SK-N-SH (cell line): ENCODE data around the gene HS3ST4. TPM values are rescaled to one million over a fixed set of nuclear protein-coding genes. Genes with fewer than 3 reads are reported as not detected.
"Not testable (repeated sequence)": the region's sequence is repeated elsewhere in the genome, so short reads cannot be mapped to it uniquely, and the experiment has no call there.

Experiments used
- CTCF ChIA-PET: fragments of 300-600, 350-600 bp; formaldehyde crosslinking; extraction: SDS; loops from one replicate; lab custom pipeline; 2021; lab: Yijun Ruan, JAX
- POLR2A ChIA-PET: fragments of 350-600 bp; sonication (Branson Sonifier 250); formaldehyde crosslinking; extraction: SDS; loops from one replicate; lab custom pipeline; 2020; ENCODE audit warnings: antibody characterized with exemption, inconsistent platforms; lab: Yijun Ruan, JAX
- DNase-seq: peaks from one replicate; pipeline ENCODE4 v3.0.0; 2012
- H2AFZ ChIP-seq: fragments of 200-600 bp; sonication (generic); 2 replicates; pipeline ENCODE4 v1.8.1; 2016; ENCODE audit warnings: antibody characterized with exemption, mild to moderate bottlenecking, low read depth
- H3F3A ChIP-seq: fragments of 200-600 bp; sonication (generic); replicated peaks from 2 replicates; pipeline ENCODE3; 2016; ENCODE audit warnings: antibody characterized with exemption, mild to moderate bottlenecking; ENCODE audit not compliant: insufficient read depth
- H3K27ac ChIP-seq, 2 experiments: fragments of 200-500 bp in 1 of 2; fragments of 200-600 bp in 1 of 2; sonication (Bioruptor generic) in 1 of 2; sonication (generic), shearing (Covaris generic) in 1 of 2; 2 replicates each; pipeline versions ENCODE4 v1.5.1 to v1.6.1; 2014 to 2016; ENCODE audit warnings: low read depth in 2 of 2, inconsistent platforms in 1 of 2, low read length in 1 of 2, mild to moderate bottlenecking in 1 of 2, mixed read lengths in 1 of 2
- H3K27me3 ChIP-seq: fragments of 200-600 bp; sonication (generic), shearing (Covaris generic); 2 replicates; pipeline ENCODE4 v1.6.1; 2016; ENCODE audit warnings: mixed run types; ENCODE audit not compliant: insufficient read depth
- H3K36me3 ChIP-seq, 2 experiments: fragments of 200-500 bp in 1 of 2; fragments of 200-600 bp in 1 of 2; sonication (Bioruptor generic) in 1 of 2; sonication (generic) in 1 of 2; replicated peaks in 1 of 2; 2 replicates each; pipeline versions ENCODE3 to v1.5.1; 2014 to 2016; ENCODE audit warnings: low read length in 1 of 2, mild to moderate bottlenecking in 1 of 2; ENCODE audit not compliant: insufficient read depth in 2 of 2, control insufficient read depth in 1 of 2
- H3K4me1 ChIP-seq, 2 experiments: fragments of 200-500 bp in 1 of 2; fragments of 200-600 bp in 1 of 2; sonication (Bioruptor generic) in 1 of 2; sonication (generic), shearing (Covaris generic) in 1 of 2; 2 replicates each; pipeline versions ENCODE4 v1.5.1 to v1.6.1; 2014 to 2016; ENCODE audit warnings: low read depth in 1 of 2, low read length in 1 of 2, mixed run types in 1 of 2; ENCODE audit not compliant: insufficient read depth in 2 of 2, control insufficient read depth in 1 of 2
- H3K4me2 ChIP-seq: fragments of 200-600 bp; sonication (generic), shearing (Covaris generic); 2 replicates; pipeline ENCODE4 v1.6.1; 2017; ENCODE audit warnings: mixed run types
- H3K4me3 ChIP-seq, 2 experiments: fragments of 200-500 bp in 1 of 2; fragments of 200-600 bp in 1 of 2; sonication (Bioruptor generic) in 1 of 2; sonication (generic), shearing (Covaris generic) in 1 of 2; 2 replicates each; pipeline versions ENCODE4 v1.5.1 to v1.8.1; 2014 to 2016; ENCODE audit warnings: low read depth in 2 of 2, inconsistent platforms in 1 of 2, low read length in 1 of 2, mild to moderate bottlenecking in 1 of 2, mixed read lengths in 1 of 2, moderate library complexity in 1 of 2
- H3K79me2 ChIP-seq: fragments of 200-600 bp; sonication (generic); 2 replicates; pipeline ENCODE4 v1.8.1; 2017; ENCODE audit warnings: mild to moderate bottlenecking; ENCODE audit not compliant: insufficient read depth
- H3K9ac ChIP-seq: fragments of 200-600 bp; sonication (generic); 2 replicates; pipeline ENCODE4 v1.6.1; 2017; ENCODE audit warnings: mixed run types
- H3K9me2 ChIP-seq: fragments of 200-600 bp; sonication (generic); 2 replicates; pipeline ENCODE4 v1.6.1; 2017; ENCODE audit warnings: mixed run types
- H3K9me3 ChIP-seq: fragments of 200-600 bp; sonication (generic); 2 replicates; pipeline ENCODE4 v1.6.1; 2017; ENCODE audit warnings: mixed run types, mild to moderate bottlenecking, moderate library complexity
- H4K20me1 ChIP-seq: fragments of 200-600 bp; sonication (generic); 2 replicates; pipeline ENCODE4 v1.6.1; 2017; ENCODE audit warnings: mild to moderate bottlenecking, mixed run types; ENCODE audit not compliant: insufficient read depth
- CHD2 ChIP-seq: fragments of 150-350 bp; IDR thresholded peaks from 2 replicates; pipeline ENCODE4 v1.6.1; 2018; ENCODE audit warnings: low read length; ENCODE audit not compliant: partially characterized antibody
- CTCF ChIP-seq: fragments of 200-600 bp; sonication (generic); IDR thresholded peaks from 2 replicates; pipeline ENCODE4 v1.6.1; 2017; ENCODE audit warnings: antibody characterized with exemption, mild to moderate bottlenecking, moderate library complexity
- TCF12 ChIP-seq: IDR thresholded peaks from 2 replicates; pipeline ENCODE4 v1.4.0; 2012
- TEAD4 ChIP-seq: IDR thresholded peaks from 2 replicates; pipeline ENCODE4 v1.4.0; 2012; ENCODE audit warnings: mild to moderate bottlenecking, borderline replicate concordance; ENCODE audit not compliant: insufficient read depth
- USF1 ChIP-seq: IDR thresholded peaks from 2 replicates; pipeline ENCODE4 v1.4.0; 2012; ENCODE audit warnings: low read depth, borderline replicate concordance
- WGBS: methylation state at CpG from one replicate; pipeline ENCODE4 v1.1.6; 2017; ENCODE audit warnings: low lambda C conversion rate; 5-methylcytosine and 5-hydroxymethylcytosine counted together
- polyA plus RNA-seq, 3 experiments: library from polyadenylated mRNA; depleted of rRNA; stranded (reverse); fragments of >200 nt; gene quantifications; 2 replicates each; pipeline ENCODE4 v1.2.3, GENCODE V29; 2012
- TF ChIP-seq, protein P1 (sequence below): IDR thresholded peaks from 2 replicates; pipeline ENCODE4 v1.4.0; 2012; ENCODE audit warnings: low read depth
- TF ChIP-seq, protein P2 (sequence below): IDR thresholded peaks from 2 replicates; pipeline ENCODE4 v1.4.0; 2012; ENCODE audit warnings: low read depth, borderline replicate concordance

Gene HS3ST4
- polyA plus RNA-seq, 1 of the 3 experiments (the other 2 are of a cell fraction), result not detected

GRCh38 chr16:25771812-25772568 is 80.2 kb downstream of the HS3ST4 start:
- Histone ChIP-seq H3K9me3 (no peaks in the 10 kb centered on the region), H3K9me2 (no peaks in the 10 kb centered on the region), H3K4me3 (no peak overlapping the region), H3K36me3 (no peaks in the 10 kb centered on the region), H3K4me1 (no peaks in the 10 kb centered on the region), H2AFZ (no peak overlapping the region), H3F3A (no peaks in the 10 kb centered on the region), H3K4me2 (no peak overlapping the region), H3K79me2 (no peaks in the 10 kb centered on the region), H3K27ac (no peak overlapping the region), H4K20me1 (no peaks in the 10 kb centered on the region), H3K9ac (no peak overlapping the region), H3K27me3 (no peaks in the 10 kb centered on the region)
- POLR2A ChIA-PET, result no interaction called here
- CTCF ChIA-PET, result interaction anchor here (1.3 kb wide), 1 partner anchor 16 kb away, joined by 4 read pairs; no protein-coding TSS in a partner anchor
- WGBS, result 2% methylated on average over 5 of the region's 5 CpGs
- no peak for TF ChIP-seq TEAD4
- TF ChIP-seq, protein P1, sequence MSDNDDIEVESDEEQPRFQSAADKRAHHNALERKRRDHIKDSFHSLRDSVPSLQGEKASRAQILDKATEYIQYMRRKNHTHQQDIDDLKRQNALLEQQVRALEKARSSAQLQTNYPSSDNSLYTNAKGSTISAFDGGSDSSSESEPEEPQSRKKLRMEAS, result no peak
- no peak for TF ChIP-seq USF1
- no peak for TF ChIP-seq CTCF
- TF ChIP-seq, protein P2, sequence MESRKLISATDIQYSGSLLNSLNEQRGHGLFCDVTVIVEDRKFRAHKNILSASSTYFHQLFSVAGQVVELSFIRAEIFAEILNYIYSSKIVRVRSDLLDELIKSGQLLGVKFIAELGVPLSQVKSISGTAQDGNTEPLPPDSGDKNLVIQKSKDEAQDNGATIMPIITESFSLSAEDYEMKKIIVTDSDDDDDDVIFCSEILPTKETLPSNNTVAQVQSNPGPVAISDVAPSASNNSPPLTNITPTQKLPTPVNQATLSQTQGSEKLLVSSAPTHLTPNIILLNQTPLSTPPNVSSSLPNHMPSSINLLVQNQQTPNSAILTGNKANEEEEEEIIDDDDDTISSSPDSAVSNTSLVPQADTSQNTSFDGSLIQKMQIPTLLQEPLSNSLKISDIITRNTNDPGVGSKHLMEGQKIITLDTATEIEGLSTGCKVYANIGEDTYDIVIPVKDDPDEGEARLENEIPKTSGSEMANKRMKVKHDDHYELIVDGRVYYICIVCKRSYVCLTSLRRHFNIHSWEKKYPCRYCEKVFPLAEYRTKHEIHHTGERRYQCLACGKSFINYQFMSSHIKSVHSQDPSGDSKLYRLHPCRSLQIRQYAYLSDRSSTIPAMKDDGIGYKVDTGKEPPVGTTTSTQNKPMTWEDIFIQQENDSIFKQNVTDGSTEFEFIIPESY, result no peak
- TF ChIP-seq CHD2, result no peak
- no peak for TF ChIP-seq TCF12
- DNase-seq, result no peak

DNA sequence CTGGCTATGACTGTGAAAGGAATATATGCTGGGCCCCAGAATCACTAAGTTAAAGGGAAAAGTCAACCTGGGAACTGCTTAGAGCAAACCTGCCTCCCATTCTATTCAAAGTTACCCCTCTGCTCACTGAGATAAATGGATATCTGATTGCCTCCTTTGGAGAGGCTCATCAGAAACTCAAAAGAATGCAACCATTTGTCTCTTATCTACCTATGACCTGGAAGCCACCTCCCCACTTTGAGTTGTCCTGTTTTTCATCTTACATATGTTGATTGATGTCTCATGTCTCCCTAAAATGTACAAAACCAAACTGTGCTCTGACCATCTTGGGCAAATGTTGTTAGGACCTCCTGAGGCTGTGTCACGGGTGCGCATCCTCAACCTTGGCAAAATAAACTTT is 84.5 kb downstream of the HS3ST4 start:
- H3F3A ChIP-seq, H3K9ac ChIP-seq, H3K36me3 ChIP-seq, H3K27me3 ChIP-seq, DNase-seq, H3K79me2 ChIP-seq, H3K4me3 ChIP-seq, CTCF ChIA-PET, POLR2A ChIA-PET, H3K27ac ChIP-seq, H3K9me3 ChIP-seq, H3K4me1 ChIP-seq, H3K4me2 ChIP-seq, H4K20me1 ChIP-seq, H2AFZ ChIP-seq, H3K9me2 ChIP-seq: not testable (repeated sequence)
- 31% methylated on average over 2 of the region's 2 CpGs for WGBS
